Activated CD8-positive, alpha-beta T cell treated with anti-CD3 and anti-CD28 coated beads for 36 hours (primary cell): Measurements from ENCODE around the gene LRFN4. TPM values are rescaled to one million over a fixed set of nuclear protein-coding genes. Genes with fewer than 3 reads are reported as not detected.
A peak's percentile ranks its signal among the peaks of the same experiment; 100 is the strongest.

Source experiments
- ATAC-seq: fragments of 200-7000 bp; cut with Tn5 transposase; one replicate; pipeline ENCODE4 v1.10.0; 2021; ENCODE audit warnings: mild to moderate bottlenecking, moderate library complexity
- CTCF ChIA-PET: fragments of 350-600 bp; sonication (Branson Sonifier 250); formaldehyde crosslinking; loops from one replicate; lab custom pipeline; 2021; ENCODE audit warnings: antibody characterized with exemption; lab: Charles Lee
- POLR2A ChIA-PET: fragments of 350-600 bp; sonication (Branson Sonifier 250); formaldehyde crosslinking; loops from one replicate; lab custom pipeline; 2021; ENCODE audit warnings: antibody characterized with exemption; lab: Charles Lee
- DNase-seq: peaks from one replicate; pipeline ENCODE4 v3.0.0-alpha.2; 2020
- H3K27ac Mint-ChIP-seq: one replicate; pipeline ENCODE4 v1.8.0; 2021; ENCODE audit warnings: mild to moderate bottlenecking, mixed read lengths
- H3K27me3 Mint-ChIP-seq: one replicate; pipeline ENCODE4 v1.8.0; 2021; ENCODE audit warnings: mixed read lengths
- H3K36me3 Mint-ChIP-seq: one replicate; pipeline ENCODE4 v1.8.0; 2021; ENCODE audit warnings: low read depth, mixed read lengths
- H3K4me1 Mint-ChIP-seq: one replicate; pipeline ENCODE4 v1.8.0; 2021; ENCODE audit warnings: low read depth, mixed read lengths
- H3K4me3 Mint-ChIP-seq: one replicate; pipeline ENCODE4 v1.8.0; 2021; ENCODE audit warnings: mild to moderate bottlenecking, moderate library complexity, mixed read lengths
- H3K9me3 Mint-ChIP-seq: one replicate; pipeline ENCODE4 v1.8.0; 2021; ENCODE audit warnings: mixed read lengths
- intact Hi-C: fragments of 100-400 bp; cut with micrococcal nuclease; formaldehyde crosslinking; loops from one replicate; pipeline ENCODE4 v1.10.0; 2022
- total RNA-seq, 2 experiments: library from RNA; stranded (reverse); gene quantifications; one replicate each; pipeline ENCODE4 v1.2.3, GENCODE V29; 2021
- TF ChIP-seq, protein P1 (sequence below): fragments of 200-600 bp; IDR thresholded peaks from one replicate; pipeline ENCODE4 v1.8.0; 2022; ENCODE audit warnings: antibody characterized with exemption, mild to moderate bottlenecking

Gene LRFN4
- total RNA-seq, 2 experiments from 2014 or later, result 36.0 to 39.2 TPM

DNA sequence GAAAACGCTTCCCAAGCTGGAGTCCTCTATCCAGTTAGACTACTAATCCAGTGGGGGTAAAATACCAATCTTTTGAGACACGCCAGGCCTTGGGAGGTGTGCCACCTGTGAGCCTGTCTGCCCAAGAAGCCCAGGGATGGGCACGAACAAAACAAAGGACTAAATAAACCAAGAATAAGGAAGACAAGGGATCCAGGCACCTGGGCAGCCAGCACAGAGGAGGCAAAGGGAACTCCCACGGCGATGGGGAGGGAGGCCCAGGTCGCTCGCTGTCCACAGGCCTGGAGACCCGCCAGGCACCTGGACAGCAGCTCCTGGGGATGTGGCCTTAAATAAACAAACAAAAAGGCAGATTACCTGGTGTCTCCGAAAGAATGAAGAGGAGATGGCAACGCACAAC is 31.4 kb downstream of the LRFN4 start:
- ATAC-seq (no peak), DNase-seq (no peak)
- ChIA-PET CTCF (no interaction called here), POLR2A (no interaction called here)
- peaks cover 9% of the 10 kb centered on the region for H3K4me1 Mint-ChIP-seq
- H3K4me3 Mint-ChIP-seq, result no peak overlapping the region
- intact Hi-C loops, result no loop called here
- H3K9me3 Mint-ChIP-seq, result no peaks in the 10 kb centered on the region
- TF ChIP-seq, protein P1, sequence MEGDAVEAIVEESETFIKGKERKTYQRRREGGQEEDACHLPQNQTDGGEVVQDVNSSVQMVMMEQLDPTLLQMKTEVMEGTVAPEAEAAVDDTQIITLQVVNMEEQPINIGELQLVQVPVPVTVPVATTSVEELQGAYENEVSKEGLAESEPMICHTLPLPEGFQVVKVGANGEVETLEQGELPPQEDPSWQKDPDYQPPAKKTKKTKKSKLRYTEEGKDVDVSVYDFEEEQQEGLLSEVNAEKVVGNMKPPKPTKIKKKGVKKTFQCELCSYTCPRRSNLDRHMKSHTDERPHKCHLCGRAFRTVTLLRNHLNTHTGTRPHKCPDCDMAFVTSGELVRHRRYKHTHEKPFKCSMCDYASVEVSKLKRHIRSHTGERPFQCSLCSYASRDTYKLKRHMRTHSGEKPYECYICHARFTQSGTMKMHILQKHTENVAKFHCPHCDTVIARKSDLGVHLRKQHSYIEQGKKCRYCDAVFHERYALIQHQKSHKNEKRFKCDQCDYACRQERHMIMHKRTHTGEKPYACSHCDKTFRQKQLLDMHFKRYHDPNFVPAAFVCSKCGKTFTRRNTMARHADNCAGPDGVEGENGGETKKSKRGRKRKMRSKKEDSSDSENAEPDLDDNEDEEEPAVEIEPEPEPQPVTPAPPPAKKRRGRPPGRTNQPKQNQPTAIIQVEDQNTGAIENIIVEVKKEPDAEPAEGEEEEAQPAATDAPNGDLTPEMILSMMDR, result no peak
- no peaks in the 10 kb centered on the region for H3K36me3 Mint-ChIP-seq
- no peak overlapping the region for H3K27ac Mint-ChIP-seq
- H3K27me3 Mint-ChIP-seq, result no peaks in the 10 kb centered on the region

DNA sequence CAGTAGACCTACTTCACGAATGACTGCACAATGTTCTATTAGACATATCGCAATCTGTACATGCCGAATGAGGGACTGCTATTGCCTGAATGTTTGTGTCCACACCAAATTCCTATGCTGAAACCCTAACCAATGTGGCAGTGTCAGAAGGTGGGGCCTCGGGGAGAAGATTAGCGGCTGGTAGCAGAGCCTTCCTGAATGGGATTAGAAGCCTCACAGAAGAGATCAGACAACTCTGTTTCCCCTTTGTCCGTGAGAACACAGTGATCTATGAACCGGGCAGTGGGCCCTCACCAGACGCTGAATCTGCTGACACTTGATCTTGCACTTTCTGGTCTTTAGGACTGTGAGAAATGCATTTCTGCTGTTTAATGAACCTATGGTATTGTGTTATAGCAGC is 33.1 kb downstream of the LRFN4 start:
- peaks cover 9% of the 10 kb centered on the region for H3K4me1 Mint-ChIP-seq
- ChIA-PET CTCF (no interaction called here), POLR2A (no interaction called here)
- TF ChIP-seq, protein P1, result no peak
- H3K4me3 Mint-ChIP-seq, result no peak overlapping the region
- DNase-seq (no peak), ATAC-seq (no peak)
- H3K27ac Mint-ChIP-seq, result no peak overlapping the region
- intact Hi-C loops, result no loop called here
- no peaks in the 10 kb centered on the region for H3K9me3 Mint-ChIP-seq
- peaks cover 2% of the 10 kb centered on the region for H3K27me3 Mint-ChIP-seq
- no peaks in the 10 kb centered on the region for H3K36me3 Mint-ChIP-seq

DNA sequence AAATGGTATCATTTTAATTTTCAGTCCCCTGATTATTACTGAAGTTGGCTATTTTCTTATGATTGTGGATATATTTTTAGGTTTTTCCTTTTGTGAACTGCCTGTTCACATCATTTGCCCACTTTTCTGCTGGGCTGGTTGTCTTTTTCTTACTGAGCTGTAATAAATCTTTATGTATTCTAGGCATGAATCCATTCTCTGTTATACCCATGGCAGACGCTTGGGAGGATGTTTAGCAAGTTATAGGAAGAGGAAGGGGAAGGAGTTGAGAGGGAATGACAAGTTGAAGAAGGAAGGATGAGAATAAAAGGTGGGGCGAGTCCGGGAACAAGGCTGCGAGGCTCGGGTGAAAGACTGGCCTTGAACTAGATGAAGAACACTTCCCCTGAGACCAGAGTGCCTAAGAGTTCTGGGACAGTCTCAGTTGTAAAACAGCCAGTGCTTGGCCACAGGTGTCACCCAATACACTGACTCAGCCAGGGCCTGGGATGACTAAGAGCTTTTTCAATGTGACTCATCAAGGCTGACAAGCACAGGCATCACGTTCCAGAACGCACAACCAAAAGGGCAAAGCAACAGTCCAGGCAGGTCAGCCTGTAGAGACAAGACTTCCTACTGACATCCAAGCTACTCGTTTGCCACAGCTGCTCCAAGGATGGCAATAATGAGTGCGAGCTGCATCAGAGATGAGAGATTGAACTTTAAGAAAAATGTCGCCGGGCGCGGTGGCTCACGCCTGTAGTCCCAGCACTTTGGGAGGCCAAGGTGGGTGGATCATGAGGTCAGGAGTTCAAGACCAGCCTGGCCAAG is 35.2 kb downstream of the LRFN4 start:
- intact Hi-C loops, result no loop called here
- Mint-ChIP-seq H3K27ac (peak overlapping the region; percentile 44), H3K36me3 (no peaks in the 10 kb centered on the region), H3K27me3 (peaks cover 2% of the 10 kb centered on the region), H3K9me3 (no peaks in the 10 kb centered on the region), H3K4me1 (peaks cover 9% of the 10 kb centered on the region), H3K4me3 (no peak overlapping the region)
- ChIA-PET CTCF (interaction anchor here (0.7 to 1.1 kb wide), 2 partner anchors 213 to 401 kb away, joined by 3 read pairs; no protein-coding TSS in a partner anchor), POLR2A (no interaction called here)
- ATAC-seq (peak; percentile 99), DNase-seq (peak; percentile 80)
- TF ChIP-seq, protein P1, result no peak

DNA sequence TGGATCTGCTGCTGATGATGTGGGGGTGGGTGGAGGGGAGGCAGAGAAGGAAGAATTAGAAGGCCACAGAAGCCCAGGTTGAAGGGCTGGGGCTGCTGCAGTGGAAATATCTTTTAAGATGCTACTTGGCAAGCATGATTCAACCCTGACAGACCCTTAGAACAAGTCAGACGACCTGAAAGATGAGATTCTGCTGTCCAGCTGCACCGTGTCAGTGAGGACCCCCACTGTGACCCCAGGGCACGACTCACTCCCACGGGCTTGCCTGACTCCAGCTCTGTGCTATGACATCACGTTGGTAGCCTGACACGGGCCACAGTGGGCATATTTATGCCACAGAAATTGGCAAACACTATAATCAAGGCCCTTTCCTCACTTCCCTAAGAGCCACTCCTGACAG is 36.0 kb downstream of the LRFN4 start:
- H3K27ac Mint-ChIP-seq, result no peak overlapping the region
- POLR2A ChIA-PET, result no interaction called here
- intact Hi-C loops, result no loop called here

DNA sequence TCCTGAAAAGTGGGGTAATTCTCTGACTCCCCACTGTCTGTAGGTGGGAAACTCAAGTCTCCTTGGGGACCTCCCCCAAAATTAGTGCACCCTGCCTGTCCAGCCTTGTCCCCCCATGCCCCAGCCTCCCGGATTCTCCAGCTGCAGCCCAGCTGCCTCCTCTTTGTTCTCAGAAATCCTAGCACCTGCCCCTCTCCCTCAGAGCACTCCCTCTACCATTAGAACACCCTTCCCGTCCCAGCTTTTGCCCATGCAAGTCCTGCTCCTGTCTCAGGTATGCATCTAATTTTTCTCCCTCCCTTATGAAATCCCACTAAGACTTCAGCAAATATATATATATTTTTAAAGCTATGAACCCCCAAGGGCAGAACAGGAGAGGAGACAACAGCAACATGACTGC is 37.3 kb downstream of the LRFN4 start:
- Mint-ChIP-seq H3K27ac (no peak overlapping the region), H3K4me3 (no peak overlapping the region), H3K4me1 (peaks cover 9% of the 10 kb centered on the region), H3K36me3 (no peaks in the 10 kb centered on the region), H3K9me3 (no peaks in the 10 kb centered on the region), H3K27me3 (peaks cover 2% of the 10 kb centered on the region)
- TF ChIP-seq, protein P1, result no peak
- intact Hi-C loops, result no loop called here
- ChIA-PET CTCF (interaction anchor here (0.6 kb wide), 1 partner anchor 300 kb away, joined by 3 read pairs; no protein-coding TSS in a partner anchor), POLR2A (no interaction called here)
- ATAC-seq, result no peak
- no peak for DNase-seq

More for the DNA sequence above, 36.0 kb downstream of the LRFN4 start:
- Mint-ChIP-seq H3K36me3 (no peaks in the 10 kb centered on the region), H3K4me1 (peaks cover 9% of the 10 kb centered on the region), H3K9me3 (no peaks in the 10 kb centered on the region), H3K27me3 (peaks cover 2% of the 10 kb centered on the region), H3K4me3 (no peak overlapping the region)
- no peak for ATAC-seq
- no peak for DNase-seq
- TF ChIP-seq, protein P1, result no peak
- CTCF ChIA-PET, result no interaction called here
